Esophagus squamous epithelium (tissue), 5 donors: ENCODE results near the gene CD44. TPM values are rescaled to one million over a fixed set of nuclear protein-coding genes. Genes with fewer than 3 reads are reported as not detected.

ENCODE experiments used
- DNase-seq: peaks from one replicate; lab custom pipeline; 2025; lab: John Stamatoyannopoulos, UW
- H3K27ac ChIP-seq, 4 donors: fragments of 200-600 bp; sonication (generic); one replicate each; pipeline ENCODE4 v1.5.1; 2016 to 2019; ENCODE audit warnings: mild to moderate bottlenecking in 1 of 4
- H3K27me3 ChIP-seq, 4 donors: fragments of 200-600 bp; sonication (generic); 1 replicate in 3 of 4; 2 replicates in 1 of 4; pipeline versions ENCODE4 v1.5.1 to v1.6.0; 2017 to 2021; ENCODE audit warnings: antibody characterized with exemption in 1 of 4
- H3K36me3 ChIP-seq, 3 donors: fragments of 200-600 bp; sonication (generic); one replicate each; pipeline ENCODE4 v1.5.1; 2016 to 2019
- H3K4me1 ChIP-seq, 3 donors: fragments of 200-600 bp; sonication (generic); one replicate each; pipeline ENCODE4 v1.5.1; 2017 to 2019
- H3K4me3 ChIP-seq, 4 donors: fragments of 200-600 bp; sonication (generic); 1 replicate in 3 of 4; 2 replicates in 1 of 4; pipeline ENCODE4 v1.5.1; 2016 to 2019; ENCODE audit warnings: mild to moderate bottlenecking in 2 of 4, moderate library complexity in 1 of 4
- H3K9me3 ChIP-seq, 3 donors: fragments of 200-600 bp; sonication (generic); one replicate each; pipeline ENCODE4 v1.5.1; 2016 to 2019
- CTCF ChIP-seq, 6 experiments: fragments of 450-650 bp in 4 of 6; fragments of 200-600 bp in 2 of 6; sonication (generic) in 2 of 6; IDR thresholded peaks; one replicate each; pipeline ENCODE4 v1.5.1; 2016 to 2019; ENCODE audit warnings: antibody characterized with exemption in 6 of 6, mild to moderate bottlenecking in 4 of 6, moderate library complexity in 4 of 6
- POLR2A ChIP-seq, 4 donors: fragments of 450-650 bp; IDR thresholded peaks; one replicate each; pipeline ENCODE4 v1.6.1; 2017; ENCODE audit warnings: antibody characterized with exemption in 4 of 4, mild to moderate bottlenecking in 4 of 4, moderate library complexity in 3 of 4
- WGBS, 2 donors: methylation state at CpG; one replicate each; pipeline ENCODE4 v1.1.5; 2018; 5-methylcytosine and 5-hydroxymethylcytosine counted together
- intact Hi-C: fragments of 100-400 bp; cut with DNase I; formaldehyde crosslinking; loops from one replicate; pipeline ENCODE4 v1.15.0; 2022
- total RNA-seq, 4 donors: library from RNA; depleted of rRNA; stranded (reverse); fragments of >200 nt; gene quantifications; one replicate each; pipeline ENCODE4 v1.1.0, GENCODE V29; 2016
- donor health status: DM: yes; HTN: yes; CAD: no.

The CD44 gene
- total RNA-seq, 4 donors from 2014 or later: 418 to 565 (median 463) TPM

GRCh38 chr11:35138606-35138942 is 397 bp upstream of the CD44 start:
- no peaks in the 10 kb centered on the region for H3K36me3 ChIP-seq
- no peaks in the 10 kb centered on the region for H3K9me3 ChIP-seq
- 0 to 20% methylated on average over 1 to 8 of the region's 16 CpGs for WGBS, 2 donors
- peak overlapping the region; percentile 61 to 86 (median 84) for H3K4me3 ChIP-seq
- TF ChIP-seq CTCF (IDR thresholded peaks at IDR 0.05) (no peak), POLR2A (IDR thresholded peaks at IDR 0.05) (no peak)
- no peaks in the 10 kb centered on the region for H3K27me3 ChIP-seq
- peak overlapping the region; percentile 92 to 99 (median 98) for H3K27ac ChIP-seq
- DNase-seq: no peak
- H3K4me1 ChIP-seq: peaks cover 25 to 74% (median 33%) of the 10 kb centered on the region in 3 donors
- intact Hi-C loops: no loop called here

- DNase-seq: no peak
- intact Hi-C loops: loop anchor here (10.0 kb wide), 1 partner anchor 55 kb away; no protein-coding TSS in a partner anchor
- WGBS, 2 donors: 11% methylated on average over 5 of the region's 8 CpGs; no CpG with 5 or more reads in 1 of the 2 donors
Observed at GRCh38 chr11:35139722-35140282, 831 bp downstream of the CD44 start.

GRCh38 chr11:35141071-35141470 is 2.1 kb downstream of the CD44 start:
- H3K4me3 ChIP-seq: peak overlapping the region; percentile 61 to 86 (median 84)
- TF ChIP-seq POLR2A (IDR thresholded peaks at IDR 0.05) (no peak), CTCF (IDR thresholded peaks at IDR 0.05) (no peak)
- H3K27me3 ChIP-seq: no peaks in the 10 kb centered on the region
- no peak for DNase-seq
- no peaks in the 10 kb centered on the region for H3K9me3 ChIP-seq
- 3 to 6% methylated on average over 2 of the region's 2 CpGs for WGBS, 2 donors
- intact Hi-C loops: loop anchor here (10.0 kb wide), 1 partner anchor 56 kb away; no protein-coding TSS in a partner anchor
- H3K4me1 ChIP-seq: peaks cover 42 to 90% (median 54%) of the 10 kb centered on the region in 3 donors
- no peaks in the 10 kb centered on the region for H3K36me3 ChIP-seq
- H3K27ac ChIP-seq: peak overlapping the region; percentile 92 to 99 (median 98)

More at GRCh38 chr11:35139722-35140282, 831 bp downstream of the CD44 start:
- no peaks in the 10 kb centered on the region for H3K27me3 ChIP-seq
- H3K36me3 ChIP-seq: no peaks in the 10 kb centered on the region
- H3K27ac ChIP-seq: peak overlapping the region; percentile 92 to 99 (median 98)
- no peaks in the 10 kb centered on the region for H3K9me3 ChIP-seq
- peaks cover 35 to 80% (median 43%) of the 10 kb centered on the region in 3 donors for H3K4me1 ChIP-seq
- TF ChIP-seq POLR2A (IDR thresholded peaks at IDR 0.05) (peak in 2 of 4 donors; percentile 34 to 57), CTCF (IDR thresholded peaks at IDR 0.05) (no peak)
- peak overlapping the region; percentile 61 to 86 (median 84) for H3K4me3 ChIP-seq

GRCh38 chr11:35141571-35141971 is 2.6 kb downstream of the CD44 start:
- H3K4me1 ChIP-seq: peaks cover 47 to 95% (median 59%) of the 10 kb centered on the region in 3 donors

More at GRCh38 chr11:35141571-35141971, 2.6 kb downstream of the CD44 start:
- H3K27ac ChIP-seq: peak overlapping the region; percentile 92 to 99 (median 98)
- no peak for TF ChIP-seq CTCF (IDR thresholded peaks at IDR 0.05)
- no peak for TF ChIP-seq POLR2A (IDR thresholded peaks at IDR 0.05)
- 9 to 14% methylated on average over 8 to 9 of the region's 9 CpGs for WGBS, 2 donors
- H3K36me3 ChIP-seq: no peaks in the 10 kb centered on the region
- H3K4me3 ChIP-seq: peak overlapping the region; percentile 61 to 86 (median 84)
- DNase-seq: no peak
- intact Hi-C loops: loop anchor here (10.0 kb wide), 1 partner anchor 57 kb away; no protein-coding TSS in a partner anchor
- no peaks in the 10 kb centered on the region for H3K9me3 ChIP-seq
- H3K27me3 ChIP-seq: no peaks in the 10 kb centered on the region
